ENCODE measurements around the gene TMSB10.

GRCh38 chr2:84902526-84902925 is 2.9 kb upstream of the TMSB10 start:
- TF ChIP-seq CREM (CRISPR knock-in tag; IDR thresholded peaks at IDR 0.05) (no peak), PREB (CRISPR knock-in tag; IDR thresholded peaks at IDR 0.05; ENCODE audit: borderline replicate concordance) (no peak), MAX (CRISPR knock-in tag; IDR thresholded peaks at IDR 0.05) (no peak), NR3C1 (CRISPR knock-in tag; conservative IDR thresholded peaks at IDR 0.05; ENCODE audit: low read depth) (no peak), ATF6 (CRISPR knock-in tag; IDR thresholded peaks at IDR 0.05) (no peak), USF1 (CRISPR knock-in tag; IDR thresholded peaks at IDR 0.05) (no peak), CTCF (IDR thresholded peaks at IDR 0.05) (no peak), JUN (CRISPR knock-in tag; IDR thresholded peaks at IDR 0.05) (no peak)
